PC-9 (cell line): ENCODE results near the gene TTL.
"Not testable (repeated sequence)": the region's sequence is repeated elsewhere in the genome, so short reads cannot be mapped to it uniquely, and the experiment has no call there.

Experiments
- EZH2 ChIP-seq: fragments of 200-600 bp; sonication (generic); IDR thresholded peaks from 2 replicates; pipeline ENCODE4 v1.8.0; 2017; ENCODE audit warnings: antibody characterized with exemption, low read depth
- TF ChIP-seq, protein P1 (sequence below): fragments of 200-600 bp; sonication (generic); conservative IDR thresholded peaks from 2 replicates; pipeline ENCODE4 v1.6.1; 2017; ENCODE audit warnings: mixed run types, antibody characterized with exemption, mild to moderate bottlenecking, moderate library complexity

DNA sequence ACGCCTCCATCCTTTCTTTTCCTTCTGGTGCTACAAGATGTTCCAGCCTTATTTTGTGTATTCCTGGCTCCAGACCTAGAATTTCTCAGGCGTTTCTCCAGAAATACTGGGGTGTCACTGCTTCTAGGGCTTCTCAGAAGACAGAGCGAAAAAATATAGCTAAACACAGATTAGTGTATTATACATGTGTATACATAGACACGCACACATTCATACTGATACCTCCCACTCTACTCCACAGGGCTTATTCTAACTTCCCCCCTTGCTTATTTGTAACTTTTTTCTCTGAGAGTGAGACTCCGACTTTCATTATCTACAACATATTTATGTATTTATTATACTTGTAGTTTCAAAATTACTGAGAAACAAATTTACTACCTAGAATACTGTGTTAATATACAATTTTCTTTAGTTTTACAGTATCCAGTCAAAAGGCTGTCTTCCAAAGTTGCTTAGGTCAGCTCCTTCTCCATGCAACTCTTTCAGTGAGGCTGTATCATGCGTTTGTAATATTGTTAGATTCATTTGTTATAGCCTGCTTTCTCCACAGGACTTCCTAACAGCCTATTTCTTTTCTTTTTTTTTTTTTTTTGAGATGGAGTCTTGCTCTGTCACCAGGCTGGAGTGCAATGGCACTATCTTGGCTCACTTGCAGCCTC lies 43.2 kb upstream of the TTL start:
- TF ChIP-seq EZH2 = not testable (repeated sequence)
- TF ChIP-seq, protein P1, sequence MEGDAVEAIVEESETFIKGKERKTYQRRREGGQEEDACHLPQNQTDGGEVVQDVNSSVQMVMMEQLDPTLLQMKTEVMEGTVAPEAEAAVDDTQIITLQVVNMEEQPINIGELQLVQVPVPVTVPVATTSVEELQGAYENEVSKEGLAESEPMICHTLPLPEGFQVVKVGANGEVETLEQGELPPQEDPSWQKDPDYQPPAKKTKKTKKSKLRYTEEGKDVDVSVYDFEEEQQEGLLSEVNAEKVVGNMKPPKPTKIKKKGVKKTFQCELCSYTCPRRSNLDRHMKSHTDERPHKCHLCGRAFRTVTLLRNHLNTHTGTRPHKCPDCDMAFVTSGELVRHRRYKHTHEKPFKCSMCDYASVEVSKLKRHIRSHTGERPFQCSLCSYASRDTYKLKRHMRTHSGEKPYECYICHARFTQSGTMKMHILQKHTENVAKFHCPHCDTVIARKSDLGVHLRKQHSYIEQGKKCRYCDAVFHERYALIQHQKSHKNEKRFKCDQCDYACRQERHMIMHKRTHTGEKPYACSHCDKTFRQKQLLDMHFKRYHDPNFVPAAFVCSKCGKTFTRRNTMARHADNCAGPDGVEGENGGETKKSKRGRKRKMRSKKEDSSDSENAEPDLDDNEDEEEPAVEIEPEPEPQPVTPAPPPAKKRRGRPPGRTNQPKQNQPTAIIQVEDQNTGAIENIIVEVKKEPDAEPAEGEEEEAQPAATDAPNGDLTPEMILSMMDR = not testable (repeated sequence)
